ENCODE measurements around the gene ARL15.
"Not testable (repeated sequence)": the region's sequence is repeated elsewhere in the genome, so short reads cannot be mapped to it uniquely, and the experiment has no call there.

ARL15 gene

GRCh38 chr5:54013556-54014194, 296.7 kb downstream of the ARL15 start:
- DNase-seq: peak; percentile 63

GRCh38 chr5:54009828-54010227, 300.5 kb downstream of the ARL15 start:
- no peak for DNase-seq

- no peak for DNase-seq
Observed at GRCh38 chr5:54009357-54009756, 301.0 kb downstream of the ARL15 start.

GRCh38 chr5:54007827-54008777, 302.3 kb downstream of the ARL15 start:
- DNase-seq: no peak

GRCh38 chr5:54004697-54005096, 305.7 kb downstream of the ARL15 start:
- DNase-seq: no peak

- DNase-seq: no peak
Observed at GRCh38 chr5:54002779-54003178, 307.6 kb downstream of the ARL15 start.

GRCh38 chr5:54001976-54002775, 308.2 kb downstream of the ARL15 start:
- no peak for DNase-seq

- no peak for DNase-seq
Observed at GRCh38 chr5:54000011-54000410, 310.4 kb downstream of the ARL15 start.

- no peak for DNase-seq
Observed at GRCh38 chr5:53997736-53998627, 312.4 kb downstream of the ARL15 start.

GRCh38 chr5:53996008-53996407, 314.4 kb downstream of the ARL15 start:
- no peak for DNase-seq

- DNase-seq: peak; percentile 10
Observed at GRCh38 chr5:53994148-53994547, 316.2 kb downstream of the ARL15 start.

- no peak for DNase-seq
Observed at GRCh38 chr5:53991942-53992341, 318.4 kb downstream of the ARL15 start.

- no peak for DNase-seq
Observed at GRCh38 chr5:53987101-53987500, 323.3 kb downstream of the ARL15 start.

- DNase-seq: no peak
Observed at GRCh38 chr5:53985796-53986195, 324.6 kb downstream of the ARL15 start.

GRCh38 chr5:53984971-53985370, 325.4 kb downstream of the ARL15 start:
- DNase-seq: no peak

- no peak for DNase-seq
Observed at GRCh38 chr5:53983568-53984460, 326.6 kb downstream of the ARL15 start.

- DNase-seq: not testable (repeated sequence)
Observed at GRCh38 chr5:53982319-53982718, 328.1 kb downstream of the ARL15 start.

- no peak for DNase-seq
Observed at GRCh38 chr5:53980061-53980460, 330.3 kb downstream of the ARL15 start.

- DNase-seq: no peak
Observed at GRCh38 chr5:53974021-53974420, 336.4 kb downstream of the ARL15 start.

- DNase-seq: no peak
Observed at GRCh38 chr5:53972314-53972713, 338.1 kb downstream of the ARL15 start.

GRCh38 chr5:53971551-53971950, 338.8 kb downstream of the ARL15 start:
- no peak for DNase-seq

Data from activated CD4-positive, alpha-beta T cell treated with anti-CD3 and anti-CD28 coated beads, Interleukin-2, amount 50 U/mL, for 16 hours (primary cell).